Panc1 (cell line): Measurements from ENCODE around the gene RPL21.

Source experiments
- POLR2AphosphoS5 ChIP-seq: IDR thresholded peaks from 2 replicates; pipeline ENCODE4 v1.6.1; 2012; ENCODE audit warnings: mild to moderate bottlenecking, low read depth, low read length, moderate library complexity
- REST ChIP-seq, 2 experiments: IDR thresholded peaks; 2 replicates each; pipeline ENCODE4 v1.6.1; 2011 to 2012; ENCODE audit warnings: low read depth in 2 of 2, control low read depth in 1 of 2, low read length in 1 of 2, mild to moderate bottlenecking in 1 of 2, moderate library complexity in 1 of 2; ENCODE audit not compliant: insufficient read depth in 1 of 2
- TCF7L2 ChIP-seq: IDR thresholded peaks from 2 replicates; pipeline ENCODE4 v1.6.1; 2011; ENCODE audit warnings: mild to moderate bottlenecking, low read depth, low read length, inconsistent platforms
- TF ChIP-seq, protein P1 (sequence below): fragments of 450-650 bp; IDR thresholded peaks from 2 replicates; pipeline ENCODE4 v1.5.1; 2017; ENCODE audit warnings: mild to moderate bottlenecking

DNA sequence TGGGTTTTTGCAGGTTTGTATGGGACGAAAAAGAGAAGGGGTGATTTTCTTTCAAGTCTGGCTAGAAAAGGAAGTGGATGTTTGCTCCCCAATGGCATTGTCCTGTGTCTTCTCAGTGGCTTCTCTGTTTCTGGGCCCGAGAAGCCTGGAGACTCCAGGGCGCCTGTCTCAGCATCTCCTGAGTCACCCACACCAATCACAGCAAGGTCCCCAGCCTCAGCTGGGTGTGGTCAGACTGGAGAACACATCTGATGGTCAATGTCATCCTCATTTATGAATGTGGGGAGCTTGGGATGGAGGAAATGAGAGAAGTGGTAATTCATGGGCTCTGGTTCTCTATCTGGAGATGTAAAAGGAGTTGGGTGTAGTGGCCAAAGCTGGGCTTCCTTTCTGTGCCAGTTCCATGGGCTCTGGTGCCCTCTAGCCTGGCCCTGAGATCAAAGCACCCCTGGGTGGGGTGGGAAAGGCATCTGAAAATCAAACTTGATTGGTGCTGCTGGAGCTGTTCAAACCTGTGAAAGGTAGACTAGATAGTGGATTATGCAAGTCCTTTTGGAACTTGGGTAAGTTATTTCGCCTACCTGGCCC is 32.6 kb downstream of the RPL21 start:
- TF ChIP-seq, protein P1, sequence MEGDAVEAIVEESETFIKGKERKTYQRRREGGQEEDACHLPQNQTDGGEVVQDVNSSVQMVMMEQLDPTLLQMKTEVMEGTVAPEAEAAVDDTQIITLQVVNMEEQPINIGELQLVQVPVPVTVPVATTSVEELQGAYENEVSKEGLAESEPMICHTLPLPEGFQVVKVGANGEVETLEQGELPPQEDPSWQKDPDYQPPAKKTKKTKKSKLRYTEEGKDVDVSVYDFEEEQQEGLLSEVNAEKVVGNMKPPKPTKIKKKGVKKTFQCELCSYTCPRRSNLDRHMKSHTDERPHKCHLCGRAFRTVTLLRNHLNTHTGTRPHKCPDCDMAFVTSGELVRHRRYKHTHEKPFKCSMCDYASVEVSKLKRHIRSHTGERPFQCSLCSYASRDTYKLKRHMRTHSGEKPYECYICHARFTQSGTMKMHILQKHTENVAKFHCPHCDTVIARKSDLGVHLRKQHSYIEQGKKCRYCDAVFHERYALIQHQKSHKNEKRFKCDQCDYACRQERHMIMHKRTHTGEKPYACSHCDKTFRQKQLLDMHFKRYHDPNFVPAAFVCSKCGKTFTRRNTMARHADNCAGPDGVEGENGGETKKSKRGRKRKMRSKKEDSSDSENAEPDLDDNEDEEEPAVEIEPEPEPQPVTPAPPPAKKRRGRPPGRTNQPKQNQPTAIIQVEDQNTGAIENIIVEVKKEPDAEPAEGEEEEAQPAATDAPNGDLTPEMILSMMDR: peak; percentile 74
- no peak for TF ChIP-seq REST (IDR thresholded peaks at IDR 0.05; ENCODE audit: insufficient read depth in 1 of 2, low read depth in 2 of 2, low read length in 1 of 2)
- TF ChIP-seq POLR2AphosphoS5: no peak
- TF ChIP-seq TCF7L2: peak; percentile 80
